Muscle of arm (tissue), 12 donors: ENCODE results near the gene SORT1. TPM values are rescaled to one million over a fixed set of nuclear protein-coding genes. Genes with fewer than 3 reads are reported as not detected.
"Not testable (repeated sequence)": the region's sequence is repeated elsewhere in the genome, so short reads cannot be mapped to it uniquely, and the experiment has no call there.

Source experiments
- DNase-seq: peaks from one replicate; pipeline ENCODE4 v3.0.0-alpha.2; 2013
- polyA plus RNA-seq, 12 donors: library from polyadenylated mRNA; unstranded; fragments of 120-200 nt; gene quantifications; one replicate each; pipeline ENCODE4 v1.2.1, GENCODE V29; 2013; ENCODE audit not compliant: insufficient read length in 12 of 12

SORT1 gene
- polyA plus RNA-seq, 12 donors, result 20.0 to 42.1 (median 34.6) TPM; not detected in 1

DNA sequence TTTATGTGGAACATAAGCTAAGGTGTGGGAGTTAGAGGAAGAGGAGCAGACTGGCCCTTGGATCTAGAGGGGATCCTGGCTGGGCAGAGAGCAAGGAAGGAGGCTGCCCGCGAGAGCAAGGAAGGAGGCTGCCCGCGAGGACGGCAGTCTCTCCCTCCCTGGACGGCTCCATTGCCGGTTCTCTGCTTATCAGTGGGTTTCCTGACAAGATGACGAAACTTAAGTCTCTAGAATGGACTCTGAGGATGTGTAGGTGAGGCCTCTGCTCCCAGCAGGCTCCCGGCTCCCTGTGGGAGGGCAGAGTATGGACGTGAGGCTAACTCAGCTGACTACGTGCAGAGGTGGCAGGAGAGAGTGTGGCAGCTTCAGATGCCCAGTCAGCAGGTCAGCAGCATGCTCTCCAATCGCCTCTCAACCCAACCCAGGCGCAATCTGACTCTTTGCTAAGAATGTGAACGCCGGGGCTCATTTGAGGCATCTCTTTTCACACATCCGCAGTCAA lies 97.0 kb downstream of the SORT1 start:
- no peak for DNase-seq

DNA sequence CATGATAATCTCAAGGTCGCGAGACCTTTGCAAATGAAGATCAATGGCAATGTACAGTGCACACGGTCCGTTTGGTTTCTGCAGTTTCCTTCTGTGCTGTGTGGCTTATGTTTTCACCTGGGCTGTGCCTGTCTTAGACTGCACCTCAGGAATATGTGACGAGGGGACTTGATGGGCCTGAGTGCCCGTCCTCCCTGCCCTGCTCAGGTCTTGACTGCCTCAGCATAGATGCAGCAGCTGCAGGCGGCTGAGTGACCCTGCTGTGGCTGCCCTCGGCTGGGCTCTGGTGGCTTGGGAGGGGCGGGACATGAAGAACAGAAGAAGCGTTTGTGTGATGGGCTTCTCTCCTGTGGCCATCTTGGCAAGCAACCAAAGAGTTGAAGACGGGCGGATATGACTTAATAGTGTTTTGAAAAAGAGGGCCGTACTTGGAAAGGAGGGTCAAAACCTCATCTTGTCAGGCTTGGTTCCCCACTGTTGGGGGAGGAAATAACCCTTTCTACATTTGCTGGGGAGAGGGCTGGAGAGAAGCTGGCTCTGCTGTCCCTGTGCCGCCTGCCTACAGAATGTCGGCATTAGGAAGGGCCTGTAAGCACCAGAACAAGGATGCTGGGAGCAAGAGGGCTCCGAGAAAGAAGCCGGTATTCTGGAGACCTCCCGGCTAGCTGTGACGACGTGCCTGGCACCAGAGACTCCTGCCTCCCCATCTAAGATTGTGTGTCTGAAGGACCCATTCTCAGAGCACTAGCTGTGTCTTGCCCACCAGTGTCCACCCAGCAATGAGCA lies 98.0 kb downstream of the SORT1 start:
- DNase-seq, result peak; percentile 75

DNA sequence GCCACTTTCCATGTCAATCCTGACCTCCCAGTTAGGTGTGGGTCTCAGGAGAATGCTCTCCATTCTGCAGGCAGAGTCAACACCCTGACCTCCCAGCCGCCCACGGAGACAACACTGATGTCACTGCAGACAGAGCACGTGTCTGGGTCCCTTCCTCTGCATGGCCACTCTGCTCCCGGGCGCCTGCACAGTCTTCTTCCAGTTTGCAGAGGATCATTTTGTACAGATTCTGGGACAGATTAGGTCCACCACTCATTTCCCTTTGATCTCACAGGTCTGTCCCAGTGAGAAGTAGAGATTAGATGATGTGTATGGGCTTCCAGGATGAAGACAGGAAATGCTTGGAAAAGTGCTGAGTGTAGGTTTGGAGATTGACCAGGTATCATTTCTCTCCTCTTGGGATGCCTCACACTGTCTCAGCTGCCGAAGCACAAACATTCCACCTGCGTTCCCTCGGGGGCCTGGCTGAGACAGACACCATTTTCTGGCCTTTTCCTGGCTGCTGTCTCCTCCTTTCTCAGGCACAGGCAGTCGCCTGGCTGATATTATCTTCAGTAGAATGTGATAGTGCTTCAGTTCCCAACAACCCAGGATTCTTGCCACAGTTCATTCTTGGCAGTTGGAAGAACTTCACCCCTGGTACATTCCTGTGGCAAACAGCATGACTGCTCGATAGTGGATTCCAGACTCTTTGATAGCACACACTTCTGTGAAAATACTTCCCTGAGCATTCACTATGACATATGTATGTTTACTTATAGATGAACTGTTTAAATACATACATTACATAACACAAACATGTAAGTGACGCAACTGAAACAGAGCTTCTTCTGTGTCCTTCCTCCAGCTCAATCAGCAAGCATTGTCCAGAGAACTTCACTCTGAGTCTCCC lies 98.8 kb downstream of the SORT1 start:
- DNase-seq, result peak; percentile 21

DNA sequence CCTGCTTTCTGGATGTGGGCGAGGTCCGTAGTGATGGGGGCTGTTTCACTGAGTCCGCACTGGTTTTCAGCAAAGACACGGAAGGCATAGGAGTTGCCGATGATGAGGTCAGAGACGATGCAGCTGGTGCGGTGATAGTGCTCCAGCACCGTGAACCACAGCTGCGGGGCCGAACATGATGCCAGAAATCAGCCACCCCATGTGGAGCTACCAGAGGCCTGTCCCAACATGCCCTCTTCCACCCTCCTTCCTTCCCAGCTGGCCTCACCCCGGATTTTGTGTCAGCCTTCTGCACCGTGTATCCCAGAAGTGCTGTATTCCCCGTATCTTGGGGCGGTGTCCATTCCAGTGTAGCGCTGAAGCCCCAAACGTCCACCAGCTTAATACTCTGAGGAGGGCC lies 100.9 kb downstream of the SORT1 start:
- DNase-seq, result no peak

DNA sequence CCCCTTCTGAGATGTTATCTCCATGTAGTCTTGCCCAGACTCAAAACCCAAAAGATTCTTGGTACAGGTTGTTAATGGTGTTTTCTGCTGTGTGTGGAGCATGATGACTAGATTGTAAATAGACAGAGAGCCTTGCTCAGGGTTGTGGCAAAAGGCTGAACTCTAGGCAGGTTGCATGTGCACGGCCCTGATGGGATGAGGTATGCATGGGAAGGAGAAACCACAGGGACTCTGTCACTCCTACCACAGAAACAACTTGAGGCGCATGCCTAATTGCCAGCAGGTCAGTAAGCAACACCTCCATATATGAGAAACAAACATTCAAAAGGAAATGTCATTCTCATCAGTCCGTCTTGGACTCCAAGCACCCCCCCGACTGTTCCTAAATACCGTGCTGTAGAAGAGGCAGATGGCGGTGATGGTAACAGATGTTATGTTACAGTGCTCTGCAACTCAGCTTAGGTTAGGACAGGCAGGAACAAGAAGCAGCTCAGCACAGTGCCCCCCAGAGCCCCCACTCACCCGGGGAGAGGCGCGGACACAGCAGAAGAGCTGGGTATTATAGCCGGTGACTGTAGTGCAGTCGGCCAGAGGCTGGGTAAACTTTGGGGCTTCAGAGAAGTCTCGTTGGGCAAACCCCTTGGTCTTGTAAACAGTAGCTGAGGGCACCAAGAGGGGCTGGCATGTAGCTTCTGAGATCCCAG lies 101.9 kb downstream of the SORT1 start:
- no peak for DNase-seq

DNA sequence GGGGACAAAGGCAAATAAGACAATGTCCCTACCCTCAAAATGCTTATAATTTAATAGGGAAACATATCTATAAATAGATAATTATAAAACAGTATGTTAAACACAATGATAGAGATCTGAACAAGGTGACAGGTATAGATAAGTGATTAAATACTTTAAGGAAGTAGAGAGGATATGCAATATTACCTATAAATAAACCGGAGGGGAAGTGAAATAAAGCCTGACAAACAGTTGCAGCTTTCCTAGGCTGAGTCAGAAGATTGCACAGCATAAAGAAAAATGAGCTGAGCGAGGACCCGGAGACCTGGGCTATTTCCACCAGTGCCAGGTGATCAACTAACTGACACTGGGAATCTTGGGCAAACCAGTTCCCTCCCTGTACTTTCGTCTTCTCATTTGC lies 103.2 kb downstream of the SORT1 start:
- no peak for DNase-seq

DNA sequence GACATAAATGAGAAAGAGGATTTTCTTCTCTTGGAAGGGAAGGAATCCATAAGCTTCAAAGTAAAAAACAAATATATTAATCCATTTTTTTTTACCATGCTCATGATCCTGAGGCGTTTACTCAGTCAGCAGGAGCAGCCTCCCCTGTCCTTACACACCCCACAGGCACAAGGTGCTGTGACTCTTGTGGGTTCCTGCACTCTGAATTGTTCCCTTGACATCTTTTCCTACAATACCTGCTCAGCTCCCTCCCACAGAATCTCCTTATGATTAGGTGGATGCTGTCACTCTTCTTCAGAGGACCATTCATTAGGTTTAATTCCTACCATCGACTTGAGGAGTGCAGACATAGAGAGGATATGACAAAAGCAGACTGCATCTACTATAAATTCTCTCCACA lies 104.7 kb downstream of the SORT1 start:
- DNase-seq, result no peak

DNA sequence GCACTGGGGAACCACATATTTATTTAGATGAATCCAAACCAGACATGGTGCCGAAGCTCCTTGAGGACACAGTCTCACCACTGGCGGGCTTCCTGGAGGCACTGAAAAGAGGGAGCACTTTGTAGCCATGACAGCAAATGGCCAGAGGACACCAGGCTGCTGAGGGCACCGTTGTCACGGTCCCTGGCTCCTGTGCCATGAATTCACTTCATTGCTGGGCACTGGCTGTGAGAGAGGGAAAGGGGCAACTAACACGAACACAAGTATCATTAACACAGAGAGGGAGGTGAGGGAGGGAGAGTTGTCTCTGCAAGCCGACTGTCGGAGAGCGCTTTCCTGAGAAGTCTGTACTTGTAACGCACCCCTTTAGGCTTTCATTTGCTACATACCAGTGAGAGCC lies 105.4 kb downstream of the SORT1 start:
- no peak for DNase-seq

DNA sequence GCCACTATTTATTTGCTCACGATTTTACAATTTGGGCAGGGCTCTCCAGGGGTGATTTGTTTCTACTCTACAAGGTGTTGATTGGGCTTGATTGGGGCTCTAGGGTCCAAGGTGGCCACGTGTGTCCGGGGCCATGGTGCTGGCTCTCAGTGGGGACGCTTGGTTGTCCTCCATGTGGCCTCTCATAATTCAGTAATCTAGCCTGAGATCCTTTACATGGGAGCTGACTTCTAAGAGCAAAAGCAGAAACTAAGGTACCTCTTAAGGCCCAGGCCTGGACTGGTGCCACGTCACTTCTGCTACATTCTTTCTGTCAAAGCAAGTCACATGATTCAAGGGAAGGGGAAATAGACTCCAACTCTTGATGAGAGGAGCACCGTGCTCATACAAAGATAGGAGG lies 106.7 kb downstream of the SORT1 start:
- DNase-seq, result no peak

DNA sequence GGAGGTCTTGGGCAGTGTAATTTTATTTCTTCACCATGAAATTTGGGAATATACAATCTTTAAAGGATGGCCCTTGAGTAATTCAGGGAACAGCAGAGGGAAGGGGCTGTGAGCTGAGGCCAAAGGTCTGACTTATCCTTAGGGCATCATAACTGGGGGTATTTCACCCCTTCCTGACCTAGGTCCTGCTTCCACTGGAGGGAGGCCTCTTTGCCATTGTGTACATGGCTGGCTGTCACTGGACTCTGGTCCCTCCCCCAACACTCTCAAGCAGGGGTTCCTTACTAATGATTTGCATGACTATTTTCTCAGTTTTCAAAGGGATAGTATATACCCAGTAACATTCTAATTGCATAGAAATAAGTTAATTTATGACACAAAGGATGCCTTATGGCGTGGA lies 107.6 kb downstream of the SORT1 start:
- no peak for DNase-seq

DNA sequence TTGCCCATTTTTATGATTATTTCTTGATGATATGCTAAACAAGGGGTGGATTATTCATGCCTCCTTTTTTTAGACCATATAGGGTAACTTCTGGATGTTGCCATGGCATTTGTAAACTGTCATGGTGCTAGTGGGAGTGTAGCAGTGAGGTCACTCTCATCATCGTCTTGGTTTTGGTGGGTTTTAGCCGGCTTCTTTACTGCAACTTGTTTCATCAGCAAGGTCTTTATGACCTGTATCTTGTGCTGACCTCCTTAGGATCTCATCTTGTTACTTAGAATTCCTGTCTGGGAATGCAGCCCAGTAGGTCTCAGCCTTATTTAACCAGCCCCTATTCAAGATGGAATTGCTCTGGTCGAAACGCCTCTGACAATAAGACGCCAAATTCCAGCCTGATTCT lies 111.0 kb downstream of the SORT1 start:
- not testable (repeated sequence) for DNase-seq

DNA sequence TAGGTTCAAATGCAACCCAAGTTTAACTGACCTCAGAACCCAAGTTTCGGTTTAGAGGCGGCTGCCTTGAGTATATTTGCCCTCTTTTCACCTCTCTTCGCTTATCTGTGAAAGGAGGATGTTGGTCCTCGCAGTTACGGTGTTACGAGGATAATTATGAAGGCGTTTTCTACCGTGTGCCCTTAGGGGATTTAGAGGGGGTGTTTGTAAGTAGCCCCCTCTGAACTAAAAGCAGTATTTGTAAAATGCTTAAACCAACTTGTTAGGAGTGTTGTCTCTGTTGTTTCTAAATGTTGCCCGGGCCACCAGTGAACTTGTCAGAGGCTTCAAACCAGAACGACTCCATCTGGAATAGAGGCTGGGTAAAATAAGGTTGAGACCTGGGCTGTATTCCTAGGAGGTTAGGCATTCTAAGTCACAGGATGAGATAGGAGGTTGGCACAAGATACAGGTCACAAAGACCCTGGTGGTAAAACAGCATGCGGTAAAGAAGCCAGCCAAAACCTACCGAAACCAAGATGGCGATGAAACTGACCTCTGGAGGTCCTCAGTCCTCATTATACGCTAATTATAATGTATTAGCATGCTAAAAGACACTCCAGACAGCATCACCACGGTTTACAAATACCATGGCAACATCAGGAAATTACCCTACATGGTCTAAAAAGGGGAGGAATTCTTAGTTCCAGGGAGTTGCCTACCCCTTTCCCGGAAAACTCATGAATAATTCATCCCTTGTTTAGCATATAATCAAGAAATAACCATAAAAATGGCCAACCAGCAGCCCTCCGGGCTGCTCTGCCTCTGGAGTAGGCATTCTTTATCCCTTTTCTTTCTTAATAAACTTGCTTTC lies 113.7 kb downstream of the SORT1 start:
- DNase-seq, result no peak

DNA sequence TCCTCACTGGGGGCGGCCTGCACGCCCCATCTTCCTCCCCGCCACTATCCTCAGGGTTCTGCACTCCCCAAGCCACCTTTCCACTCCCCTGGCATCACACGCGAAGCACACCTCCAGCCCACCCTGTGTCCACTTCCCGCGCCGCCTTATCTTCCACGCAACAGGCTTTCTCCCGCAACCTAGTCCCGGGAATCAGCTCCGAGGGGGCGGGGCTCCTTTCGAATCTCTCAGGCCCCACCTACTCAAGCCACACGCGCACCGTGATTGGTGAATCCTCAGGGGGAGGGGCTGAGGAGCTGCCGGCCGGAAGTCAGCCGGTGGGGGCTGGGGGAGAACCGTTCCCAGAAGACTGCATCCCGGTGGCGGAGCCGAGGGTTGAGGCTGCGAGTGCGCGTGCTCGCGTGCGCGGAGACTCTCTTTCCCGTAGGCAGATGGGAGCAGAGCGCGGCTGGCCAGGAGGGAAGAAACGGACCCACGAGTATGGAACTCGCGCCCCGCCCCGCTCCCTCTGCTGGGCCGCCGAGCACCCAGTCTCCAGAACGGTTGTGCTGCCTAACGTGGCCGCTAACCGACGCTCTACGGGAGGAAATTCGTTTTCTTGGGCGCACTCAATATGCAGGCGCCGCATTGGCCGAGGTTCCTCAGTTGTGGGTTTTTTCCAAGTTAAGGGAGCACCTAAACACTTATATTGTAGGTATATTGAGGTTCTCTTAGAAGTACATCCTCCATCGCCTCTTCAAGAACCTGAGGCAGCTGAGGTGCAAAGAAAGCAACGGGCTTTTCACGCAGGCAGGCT lies 114.6 kb downstream of the SORT1 start, which contains the start of gene PSRC1:
Gene PSRC1 (minus strand): TSS at position 194 of the 796 bp plus-strand sequence.
- peak; percentile 96 for DNase-seq

DNA sequence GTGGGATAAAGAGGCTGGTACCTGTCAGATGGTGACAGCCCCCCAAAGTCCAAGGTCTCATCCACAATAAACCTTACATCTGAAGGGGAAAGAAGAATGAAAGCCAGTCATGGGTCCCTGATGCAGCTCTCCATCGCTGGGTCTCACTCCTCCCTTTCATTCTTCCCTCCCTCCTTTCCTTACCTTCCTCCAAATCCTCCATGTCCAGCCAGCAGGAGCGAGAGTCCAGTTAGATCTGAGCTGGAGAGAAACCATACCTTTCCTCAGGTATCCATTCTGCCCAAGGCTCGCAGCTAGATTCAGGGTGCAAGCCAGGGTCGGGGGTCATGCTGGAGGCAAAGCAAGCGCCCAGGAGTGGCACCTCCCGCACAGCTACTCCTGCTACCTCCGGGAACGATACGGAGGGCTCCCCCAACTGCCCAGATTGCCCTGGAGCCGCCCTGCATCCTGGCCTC lies 115.2 kb downstream of the SORT1 start:
- DNase-seq, result no peak

DNA sequence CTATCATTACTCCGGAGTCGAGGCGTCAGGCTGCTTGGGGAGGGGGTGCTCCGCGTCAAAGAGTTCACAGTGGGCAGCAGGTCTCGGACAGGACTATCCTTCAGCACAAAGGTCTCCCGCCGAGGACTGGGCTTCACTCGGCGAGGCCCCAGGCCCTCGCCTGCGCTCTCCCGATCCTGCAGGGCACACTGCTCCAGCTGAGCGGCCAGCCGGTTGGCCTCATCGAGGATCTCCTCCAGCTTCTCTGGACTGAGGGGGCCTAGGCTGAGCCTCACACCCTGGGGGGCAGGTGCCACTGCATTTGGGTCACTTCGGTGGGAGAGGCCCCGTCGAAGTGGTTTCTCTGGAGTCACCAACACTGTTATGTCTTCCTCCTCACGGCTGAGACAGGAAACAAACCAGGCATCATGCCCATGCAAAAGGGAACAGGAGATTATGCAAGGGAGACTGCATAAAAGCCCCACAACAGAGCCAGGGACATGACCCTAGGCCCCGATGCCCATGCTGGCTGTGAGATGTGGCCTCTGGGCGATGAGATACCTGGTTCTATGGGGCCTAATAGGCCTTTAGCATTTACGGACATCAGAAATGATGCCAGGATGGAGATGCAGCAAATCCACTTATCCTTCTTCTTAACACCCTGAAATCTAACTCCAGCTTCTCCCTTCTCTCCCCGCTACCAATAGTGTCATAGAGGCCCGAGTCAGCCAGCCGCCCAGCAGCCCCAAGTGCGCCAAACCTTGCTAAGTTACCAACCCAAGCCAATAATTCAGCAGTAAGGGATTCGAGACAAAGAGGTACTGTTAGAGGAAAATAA lies 115.8 kb downstream of the SORT1 start:
- DNase-seq, result no peak

DNA sequence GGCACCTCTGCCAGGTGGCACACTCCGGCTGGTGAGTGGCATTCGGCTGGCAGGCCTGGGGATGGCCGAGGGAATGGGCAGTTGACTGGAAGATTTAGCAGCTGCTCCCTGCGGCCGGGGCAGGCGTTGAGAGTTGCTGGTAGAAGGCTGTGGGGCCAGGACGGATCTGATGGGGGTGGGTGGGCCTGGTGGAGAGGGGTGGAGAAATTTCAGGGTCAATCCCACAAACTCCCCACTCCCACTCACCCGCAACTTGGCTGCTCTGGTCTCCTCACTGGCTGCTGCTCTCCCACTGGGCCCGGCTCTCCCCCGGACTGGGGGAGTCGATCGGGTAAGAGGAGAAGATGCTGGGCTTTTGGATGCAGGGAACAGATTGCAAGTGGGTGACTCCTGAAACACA lies 116.9 kb downstream of the SORT1 start:
- DNase-seq, result no peak

DNA sequence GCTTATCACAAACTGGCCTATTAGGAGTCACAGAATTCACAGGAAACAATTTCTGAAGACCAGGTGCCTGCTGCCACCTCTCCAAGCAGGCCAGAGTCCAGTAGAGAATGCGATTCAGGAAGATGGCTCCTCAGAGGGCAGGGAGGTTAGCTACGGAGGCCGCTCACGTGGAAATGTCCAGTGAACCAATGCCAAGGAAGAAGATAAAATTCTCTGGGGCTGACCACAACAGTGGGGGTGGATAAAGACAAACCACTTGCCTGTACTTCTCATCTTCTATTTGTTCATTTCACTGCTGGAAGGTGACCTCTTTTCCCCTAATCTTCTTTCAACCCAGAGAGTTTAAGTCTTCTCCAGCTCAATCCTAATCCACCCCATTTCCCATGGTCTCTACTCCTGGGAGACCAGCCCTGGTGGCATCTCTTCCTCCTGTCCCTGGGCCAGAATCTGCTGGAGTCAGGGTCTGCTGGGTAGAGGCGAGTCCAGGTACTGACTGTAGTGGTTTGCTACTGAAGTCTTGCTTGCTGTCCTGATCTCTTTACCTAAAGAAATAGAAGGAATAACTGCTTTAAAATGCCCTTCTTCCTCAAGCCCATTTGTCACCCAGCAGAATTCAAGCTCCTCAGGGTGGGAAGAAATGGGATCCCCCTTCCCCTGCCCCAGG lies 118.0 kb downstream of the SORT1 start:
- no peak for DNase-seq

DNA sequence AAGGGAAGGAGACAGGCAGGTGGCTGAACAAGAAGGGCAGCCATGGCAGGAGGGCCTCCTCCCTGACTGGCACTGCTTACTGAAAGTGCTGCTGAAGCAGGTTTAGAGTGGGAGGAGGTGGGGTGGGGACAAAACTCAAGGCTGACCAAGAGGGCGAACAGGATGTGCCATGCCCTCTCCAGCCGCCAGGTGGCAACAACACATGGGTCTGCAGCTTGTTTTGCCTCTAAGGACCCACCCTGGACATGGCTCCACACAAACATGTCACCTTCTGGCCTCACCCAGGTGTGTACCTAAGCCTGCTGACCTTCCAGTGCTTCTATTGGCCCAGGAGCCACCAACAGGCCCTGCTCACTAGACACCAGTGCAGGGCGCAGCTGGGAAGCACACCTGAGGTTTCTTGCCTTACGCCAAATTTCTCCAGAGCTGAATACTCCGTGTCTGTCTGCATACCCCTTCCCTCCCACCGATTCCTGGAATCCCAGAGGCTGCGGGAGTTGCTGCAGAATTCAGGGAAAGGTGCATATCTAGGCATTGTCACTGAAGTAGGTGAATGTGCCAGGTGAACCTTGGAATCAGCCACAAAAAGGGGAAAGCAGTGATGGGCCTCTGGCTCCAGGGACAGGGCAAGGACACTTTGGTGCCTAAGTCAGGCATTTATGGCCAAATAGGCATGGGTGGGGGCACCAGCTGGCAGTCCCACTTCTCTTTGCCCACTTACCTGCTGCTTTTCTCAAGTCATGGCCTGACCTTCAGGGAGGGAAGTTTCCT lies 120.1 kb downstream of the SORT1 start:
- peak; percentile 65 for DNase-seq
